NB4 (cell line): ENCODE measurements around the gene ITM2C.
A peak's percentile ranks its signal among the peaks of the same experiment; 100 is the strongest.

Source experiments
- DNase-seq: peaks from one replicate; pipeline ENCODE4 v3.0.0; 2010; ENCODE audit warnings: low read depth
- H3K4me3 ChIP-seq: one replicate; pipeline ENCODE4 v1.5.1; 2011; ENCODE audit warnings: mild to moderate bottlenecking, low read depth, low read length, moderate library complexity
- MYC ChIP-seq: IDR thresholded peaks from 2 replicates; pipeline ENCODE4 v1.6.1; 2011; ENCODE audit warnings: low read depth, low read length
- POLR2A ChIP-seq: IDR thresholded peaks from 2 replicates; pipeline ENCODE4 v1.6.1; 2011; ENCODE audit warnings: mild to moderate bottlenecking; ENCODE audit not compliant: insufficient read length; ENCODE audit errors: extremely low read depth
- TF ChIP-seq, protein P1 (sequence below): IDR thresholded peaks from 2 replicates; pipeline ENCODE4 v1.6.1; 2011; ENCODE audit warnings: low read depth, low read length
- TF ChIP-seq, protein P2 (sequence below): IDR thresholded peaks from one replicate; pipeline ENCODE4 v1.5.1; 2012; ENCODE audit warnings: low read depth, low read length

The ITM2C gene

DNA sequence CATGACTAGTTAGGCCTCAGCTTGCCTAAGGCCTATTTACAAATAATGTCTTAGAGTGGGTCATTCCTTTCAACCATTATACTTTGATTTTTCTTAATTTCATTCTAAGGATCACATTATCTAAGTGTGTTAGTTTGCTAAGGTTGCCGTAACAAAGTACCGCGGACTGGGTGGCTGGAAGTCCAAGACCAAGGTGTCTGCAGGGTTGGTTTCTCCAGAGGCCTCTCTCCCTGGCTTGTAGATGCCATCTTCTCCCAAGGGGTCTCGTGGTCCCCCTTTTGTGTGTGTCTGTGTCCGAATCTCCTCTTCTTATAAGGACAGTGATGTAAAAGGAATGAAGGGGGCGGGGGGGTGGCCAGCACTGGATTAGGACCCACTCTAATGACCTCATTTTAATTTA is 18.4 kb upstream of the ITM2C start:
- no peak for TF ChIP-seq POLR2A
- no peak for TF ChIP-seq MYC
- TF ChIP-seq, protein P1, sequence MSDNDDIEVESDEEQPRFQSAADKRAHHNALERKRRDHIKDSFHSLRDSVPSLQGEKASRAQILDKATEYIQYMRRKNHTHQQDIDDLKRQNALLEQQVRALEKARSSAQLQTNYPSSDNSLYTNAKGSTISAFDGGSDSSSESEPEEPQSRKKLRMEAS, result no peak
- no peak for DNase-seq
- no peak overlapping the region for H3K4me3 ChIP-seq

DNA sequence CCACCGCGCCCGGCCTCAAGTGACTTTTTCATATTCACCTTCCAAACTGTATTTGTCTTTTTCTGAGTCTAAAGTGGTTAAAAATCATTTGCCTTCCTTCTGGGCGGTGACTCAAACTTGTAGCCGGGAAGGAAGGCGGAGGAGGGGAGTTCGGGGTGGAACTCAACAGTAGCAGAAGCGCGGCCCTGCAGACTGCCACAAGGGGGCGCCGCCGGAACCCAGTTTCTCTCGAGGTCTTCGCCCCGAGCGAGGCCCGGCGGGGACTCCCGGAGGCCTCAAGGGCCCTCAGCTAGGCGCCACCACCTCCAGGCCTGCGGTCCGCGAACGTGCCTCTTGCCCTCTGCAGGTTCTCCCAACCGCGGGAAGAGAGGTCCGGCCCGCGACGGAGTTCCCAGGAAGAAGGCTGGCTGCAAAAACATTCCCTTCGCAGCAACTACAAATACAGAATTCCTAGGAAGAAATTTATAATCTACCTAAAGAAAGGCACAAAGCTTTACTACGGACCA is 16.8 kb upstream of the ITM2C start:
- H3K4me3 ChIP-seq, result no peak overlapping the region
- TF ChIP-seq, protein P2, sequence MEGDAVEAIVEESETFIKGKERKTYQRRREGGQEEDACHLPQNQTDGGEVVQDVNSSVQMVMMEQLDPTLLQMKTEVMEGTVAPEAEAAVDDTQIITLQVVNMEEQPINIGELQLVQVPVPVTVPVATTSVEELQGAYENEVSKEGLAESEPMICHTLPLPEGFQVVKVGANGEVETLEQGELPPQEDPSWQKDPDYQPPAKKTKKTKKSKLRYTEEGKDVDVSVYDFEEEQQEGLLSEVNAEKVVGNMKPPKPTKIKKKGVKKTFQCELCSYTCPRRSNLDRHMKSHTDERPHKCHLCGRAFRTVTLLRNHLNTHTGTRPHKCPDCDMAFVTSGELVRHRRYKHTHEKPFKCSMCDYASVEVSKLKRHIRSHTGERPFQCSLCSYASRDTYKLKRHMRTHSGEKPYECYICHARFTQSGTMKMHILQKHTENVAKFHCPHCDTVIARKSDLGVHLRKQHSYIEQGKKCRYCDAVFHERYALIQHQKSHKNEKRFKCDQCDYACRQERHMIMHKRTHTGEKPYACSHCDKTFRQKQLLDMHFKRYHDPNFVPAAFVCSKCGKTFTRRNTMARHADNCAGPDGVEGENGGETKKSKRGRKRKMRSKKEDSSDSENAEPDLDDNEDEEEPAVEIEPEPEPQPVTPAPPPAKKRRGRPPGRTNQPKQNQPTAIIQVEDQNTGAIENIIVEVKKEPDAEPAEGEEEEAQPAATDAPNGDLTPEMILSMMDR, result peak; percentile 88
- TF ChIP-seq MYC (peak; percentile 62), POLR2A (no peak)
- TF ChIP-seq, protein P1, result peak; percentile 53; the same call in 1 of the 2 replicates
- peak; percentile 95 for DNase-seq

DNA sequence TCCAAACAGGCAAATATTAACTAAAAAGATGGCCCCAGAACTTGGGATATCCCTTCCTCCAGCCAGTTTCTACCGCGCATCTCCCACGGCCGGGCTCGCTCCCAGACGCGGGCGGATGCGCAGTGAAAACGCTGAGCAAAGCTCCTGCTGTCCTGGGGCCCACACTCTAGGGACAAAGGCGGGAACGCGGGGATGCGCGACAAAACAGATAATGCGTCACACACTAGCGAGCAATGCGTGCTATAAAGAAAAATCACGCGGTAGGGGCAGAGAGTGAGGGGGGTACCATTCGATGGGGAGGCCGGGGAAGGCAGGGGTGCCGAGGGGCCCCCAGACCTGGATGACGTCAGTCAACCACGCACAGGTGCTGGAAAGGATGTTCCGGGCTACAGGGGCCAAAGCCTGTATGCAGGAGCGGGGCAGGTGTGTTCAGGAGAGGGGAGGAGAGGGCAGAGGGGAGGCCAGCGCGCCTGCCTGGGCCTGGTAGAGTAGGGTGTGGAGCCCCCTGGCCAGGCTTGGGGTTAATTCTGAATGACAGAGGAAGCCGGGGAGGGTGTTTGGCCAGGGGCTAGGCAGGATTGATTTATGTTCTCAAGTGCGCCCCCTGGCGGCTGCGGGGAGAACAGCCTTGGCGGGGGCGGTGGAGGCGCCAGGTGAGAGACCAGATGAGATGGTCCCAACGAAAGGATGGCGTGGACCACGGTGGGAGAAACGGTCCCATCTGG is 14.9 kb upstream of the ITM2C start:
- no peak for DNase-seq
- TF ChIP-seq, protein P2, result peak; percentile 59
- TF ChIP-seq, protein P1, result no peak
- TF ChIP-seq MYC, result no peak
- no peak overlapping the region for H3K4me3 ChIP-seq

DNA sequence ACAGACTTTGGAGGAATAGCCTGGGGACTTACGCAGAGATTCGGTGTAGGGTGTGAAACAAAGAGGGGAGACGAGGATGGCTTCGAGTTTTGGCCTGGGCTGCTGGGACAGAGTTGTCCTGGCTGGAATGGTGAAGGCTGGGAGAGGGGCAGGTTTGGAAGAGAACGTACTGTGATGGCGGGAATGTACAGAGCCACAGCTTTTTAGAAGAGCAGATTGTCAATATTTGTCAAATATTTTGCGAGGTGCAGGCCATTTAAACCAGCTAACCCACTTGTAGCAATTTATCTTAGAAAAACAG is 14.4 kb upstream of the ITM2C start:
- no peak overlapping the region for H3K4me3 ChIP-seq
- TF ChIP-seq MYC (no peak), POLR2A (no peak)
- TF ChIP-seq, protein P1, result no peak
- TF ChIP-seq, protein P2, result no peak
- DNase-seq, result no peak

DNA sequence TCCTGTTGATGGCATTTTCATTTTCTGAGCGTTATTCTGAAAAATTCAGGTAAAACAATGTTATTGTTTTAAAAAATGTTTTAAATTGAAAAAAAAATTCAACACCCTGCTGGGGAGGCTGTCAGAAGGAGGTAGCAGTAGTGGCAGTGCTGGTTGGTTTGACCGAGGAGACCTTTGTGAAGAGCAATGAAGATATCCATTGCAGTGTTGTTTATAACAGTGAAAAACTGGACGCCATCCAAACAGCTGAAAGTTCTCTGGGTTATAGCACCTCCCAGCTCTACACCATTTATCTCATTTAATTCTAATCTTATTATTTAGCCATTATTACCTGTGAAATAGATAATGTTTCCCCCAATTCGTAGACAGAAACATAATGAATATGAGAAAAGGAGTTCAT is 12.6 kb upstream of the ITM2C start:
- H3K4me3 ChIP-seq, result no peak overlapping the region
- DNase-seq, result no peak
- TF ChIP-seq MYC (no peak), POLR2A (no peak)
- TF ChIP-seq, protein P1, result no peak
- TF ChIP-seq, protein P2, result no peak

DNA sequence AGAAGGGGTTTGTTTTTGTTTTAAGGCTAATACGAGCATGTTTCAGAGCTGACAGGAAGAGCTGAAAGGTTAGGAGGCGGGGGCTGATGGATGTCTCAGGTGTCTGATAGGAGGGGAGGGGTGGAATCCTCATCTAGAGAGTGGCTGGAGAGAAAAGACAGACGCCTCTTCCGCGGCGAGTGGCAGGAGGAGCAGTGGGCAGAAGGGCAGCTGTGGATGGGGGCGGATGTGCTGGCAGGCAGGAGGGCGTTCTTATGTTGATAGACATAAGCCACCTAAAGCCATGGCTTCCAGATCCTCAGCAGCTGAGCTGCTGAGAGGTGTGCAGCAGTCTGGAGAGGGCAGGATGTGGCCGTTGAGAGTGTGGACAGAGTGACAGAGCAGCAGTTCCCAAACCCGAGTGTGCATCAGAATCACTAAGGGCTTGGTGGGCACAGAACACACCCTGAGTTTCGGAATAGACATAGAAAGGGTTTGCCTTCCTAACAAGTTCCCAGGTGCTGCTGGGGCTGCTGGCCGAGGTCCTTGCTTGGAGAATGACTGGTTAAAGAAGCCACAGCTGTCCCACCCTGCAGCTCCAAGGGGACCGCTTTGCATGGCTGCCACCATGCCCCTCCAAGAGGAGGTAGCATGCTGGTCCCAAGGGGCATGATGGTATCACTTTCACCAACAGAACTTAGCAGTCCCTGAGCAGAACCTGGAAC is 3.0 kb upstream of the ITM2C start:
- no peak for DNase-seq
- TF ChIP-seq, protein P2, result no peak
- TF ChIP-seq, protein P1, result no peak
- TF ChIP-seq MYC, result no peak
- no peak for TF ChIP-seq POLR2A
- no peak overlapping the region for H3K4me3 ChIP-seq
